ENCODE data around the gene APOL3. TPM values are rescaled to one million over a fixed set of nuclear protein-coding genes. Genes with fewer than 3 reads are reported as not detected.

The APOL3 gene
- total RNA-seq, 1 donor: 10.4 TPM

DNA sequence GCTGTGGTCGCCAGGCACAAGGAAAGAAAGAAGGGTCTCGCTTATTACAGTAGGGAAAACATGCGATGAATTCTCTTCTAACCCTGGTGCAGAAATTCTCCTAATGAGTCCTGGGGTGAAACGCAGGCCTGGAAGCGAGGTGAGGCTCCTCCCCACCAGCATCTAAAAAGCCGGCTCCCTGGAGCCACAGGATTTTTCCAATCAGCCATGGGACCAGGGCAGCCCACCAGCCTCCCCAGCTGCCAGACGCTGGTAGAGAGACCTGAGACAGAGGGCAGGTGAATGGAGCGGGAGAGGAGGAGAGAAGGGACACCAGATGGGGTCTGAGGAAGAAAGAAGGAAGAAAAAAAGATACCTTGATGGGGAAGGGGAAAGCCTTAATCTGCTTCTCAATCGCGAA lies 28.6 kb downstream of the APOL3 start:
- no peak for DNase-seq (ENCODE audit: low read depth)
- H3K4me3 ChIP-seq (ENCODE audit: low read depth, low read length): no peak overlapping the region
- TF ChIP-seq, protein P1, sequence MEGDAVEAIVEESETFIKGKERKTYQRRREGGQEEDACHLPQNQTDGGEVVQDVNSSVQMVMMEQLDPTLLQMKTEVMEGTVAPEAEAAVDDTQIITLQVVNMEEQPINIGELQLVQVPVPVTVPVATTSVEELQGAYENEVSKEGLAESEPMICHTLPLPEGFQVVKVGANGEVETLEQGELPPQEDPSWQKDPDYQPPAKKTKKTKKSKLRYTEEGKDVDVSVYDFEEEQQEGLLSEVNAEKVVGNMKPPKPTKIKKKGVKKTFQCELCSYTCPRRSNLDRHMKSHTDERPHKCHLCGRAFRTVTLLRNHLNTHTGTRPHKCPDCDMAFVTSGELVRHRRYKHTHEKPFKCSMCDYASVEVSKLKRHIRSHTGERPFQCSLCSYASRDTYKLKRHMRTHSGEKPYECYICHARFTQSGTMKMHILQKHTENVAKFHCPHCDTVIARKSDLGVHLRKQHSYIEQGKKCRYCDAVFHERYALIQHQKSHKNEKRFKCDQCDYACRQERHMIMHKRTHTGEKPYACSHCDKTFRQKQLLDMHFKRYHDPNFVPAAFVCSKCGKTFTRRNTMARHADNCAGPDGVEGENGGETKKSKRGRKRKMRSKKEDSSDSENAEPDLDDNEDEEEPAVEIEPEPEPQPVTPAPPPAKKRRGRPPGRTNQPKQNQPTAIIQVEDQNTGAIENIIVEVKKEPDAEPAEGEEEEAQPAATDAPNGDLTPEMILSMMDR (IDR thresholded peaks at IDR 0.05; ENCODE audit: insufficient read depth, low read depth, low read length): no peak

DNA sequence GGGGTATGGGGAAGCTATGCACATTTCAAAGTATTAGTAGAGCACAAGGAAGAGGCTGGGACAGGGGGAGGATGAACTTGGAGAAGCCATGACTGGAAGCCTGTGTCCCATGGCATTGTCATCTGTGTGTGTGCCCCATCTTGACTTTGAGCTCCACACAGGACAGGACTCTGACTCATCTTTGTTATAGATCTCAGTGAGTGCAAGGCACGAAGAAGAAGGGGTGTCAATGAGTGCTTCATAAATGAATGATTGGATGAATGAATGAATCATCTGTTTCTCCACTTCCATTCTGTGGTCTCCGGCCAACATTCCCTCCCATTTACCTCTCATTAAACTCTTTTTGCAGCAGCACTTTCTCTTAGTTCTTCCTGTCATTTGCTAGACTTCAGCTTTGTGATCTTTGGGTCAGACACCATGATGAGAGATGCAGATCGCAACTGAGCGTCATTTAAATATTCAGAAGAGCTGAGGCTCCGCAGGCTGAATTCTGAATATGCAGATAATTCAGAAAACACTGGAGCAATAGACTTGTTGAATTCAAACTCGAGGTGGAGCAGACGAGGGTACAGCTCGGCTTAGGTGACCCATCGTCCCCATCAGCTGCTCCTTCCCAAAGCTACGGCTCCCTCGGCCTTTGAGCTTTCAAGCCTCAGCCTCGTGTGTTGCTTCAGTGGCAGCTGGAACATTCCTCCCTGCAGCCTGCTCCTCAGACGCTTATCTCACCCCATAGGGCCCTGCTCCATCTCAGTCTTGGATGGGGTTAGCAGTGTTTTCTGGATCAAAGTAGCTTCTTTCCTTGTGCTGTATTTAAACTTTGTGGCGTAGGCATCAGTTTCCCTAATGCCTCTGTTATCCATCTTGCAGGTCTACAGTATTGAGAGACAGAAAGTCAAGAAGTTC lies 30.8 kb downstream of the APOL3 start:
- no peak for DNase-seq (ENCODE audit: low read depth)
- TF ChIP-seq, protein P1 (IDR thresholded peaks at IDR 0.05; ENCODE audit: insufficient read depth, low read depth, low read length): no peak
- H3K4me3 ChIP-seq (ENCODE audit: low read depth, low read length): no peak overlapping the region

DNA sequence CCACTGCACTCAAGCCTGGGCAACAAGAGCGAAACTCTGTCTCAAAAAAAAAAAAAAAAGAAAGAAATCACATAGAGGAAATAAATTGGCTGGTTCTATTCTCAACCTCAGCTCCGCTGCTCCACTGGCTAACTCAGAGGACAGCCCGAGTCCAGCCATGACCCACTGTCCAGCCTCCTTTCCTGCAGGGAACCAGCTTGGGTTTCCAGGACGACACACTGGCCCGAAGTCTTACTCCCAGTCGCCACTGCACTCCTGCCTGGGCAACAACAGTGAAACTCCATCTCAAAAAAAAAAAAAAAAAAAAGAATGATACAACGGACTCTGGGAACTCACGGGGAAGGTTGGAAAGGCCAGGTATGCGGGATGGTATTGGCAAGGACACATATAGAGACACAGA lies 31.5 kb downstream of the APOL3 start:
- H3K4me3 ChIP-seq (ENCODE audit: low read depth, low read length): no peak overlapping the region
- DNase-seq (ENCODE audit: low read depth): no peak
- TF ChIP-seq, protein P1 (IDR thresholded peaks at IDR 0.05; ENCODE audit: insufficient read depth, low read depth, low read length): no peak

DNA sequence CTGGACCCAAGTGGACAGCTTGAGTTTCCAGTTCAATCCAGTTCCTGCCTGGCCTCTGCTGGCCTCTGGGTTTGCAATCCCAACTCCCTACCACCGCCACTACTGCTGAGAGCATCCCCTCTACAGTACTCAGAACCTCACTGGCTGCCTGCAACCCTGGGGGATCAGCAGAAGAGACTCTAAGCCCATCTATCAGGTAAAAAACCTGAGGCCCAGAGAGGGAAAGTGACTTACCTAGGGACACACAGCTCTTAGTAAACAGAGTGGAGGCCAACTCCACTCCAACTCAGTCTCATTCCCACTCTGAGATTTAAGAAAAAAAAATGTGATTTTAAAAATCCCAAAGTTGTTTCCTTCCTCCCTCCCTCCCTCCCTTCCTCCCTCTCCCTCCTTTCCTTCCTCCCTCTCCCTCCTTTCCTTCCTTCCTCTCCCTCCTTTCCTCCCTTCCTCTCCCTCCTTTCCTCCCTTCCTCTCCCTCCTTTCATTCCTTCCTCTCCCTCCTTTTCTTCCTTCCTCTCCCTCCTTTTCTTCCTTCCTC lies 34.5 kb downstream of the APOL3 start:
- no peak overlapping the region for H3K4me3 ChIP-seq (ENCODE audit: low read depth, low read length)
- DNase-seq (ENCODE audit: low read depth): no peak
- TF ChIP-seq, protein P1 (IDR thresholded peaks at IDR 0.05; ENCODE audit: insufficient read depth, low read depth, low read length): no peak

DNA sequence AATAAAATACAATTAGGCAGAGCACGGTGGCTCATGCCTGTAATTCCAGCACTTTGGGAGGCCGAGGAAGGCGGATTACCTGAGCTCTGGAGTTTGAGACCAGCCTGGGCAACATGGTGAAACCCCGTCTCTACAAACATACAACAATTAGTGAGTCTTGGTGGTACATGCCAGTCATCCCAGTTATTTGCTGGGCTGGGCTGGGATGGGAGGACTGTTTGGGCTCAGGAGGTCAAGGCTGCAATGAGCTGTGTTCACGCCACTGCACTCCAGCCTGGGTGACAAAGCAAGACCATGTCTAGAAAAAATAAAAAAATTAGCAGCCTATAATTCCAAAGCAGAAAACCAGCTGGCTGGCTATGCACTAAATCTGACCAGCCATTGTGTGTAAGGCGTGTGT lies 35.1 kb downstream of the APOL3 start:
- TF ChIP-seq, protein P1 (IDR thresholded peaks at IDR 0.05; ENCODE audit: insufficient read depth, low read depth, low read length): no peak
- no peak overlapping the region for H3K4me3 ChIP-seq (ENCODE audit: low read depth, low read length)
- DNase-seq (ENCODE audit: low read depth): no peak

DNA sequence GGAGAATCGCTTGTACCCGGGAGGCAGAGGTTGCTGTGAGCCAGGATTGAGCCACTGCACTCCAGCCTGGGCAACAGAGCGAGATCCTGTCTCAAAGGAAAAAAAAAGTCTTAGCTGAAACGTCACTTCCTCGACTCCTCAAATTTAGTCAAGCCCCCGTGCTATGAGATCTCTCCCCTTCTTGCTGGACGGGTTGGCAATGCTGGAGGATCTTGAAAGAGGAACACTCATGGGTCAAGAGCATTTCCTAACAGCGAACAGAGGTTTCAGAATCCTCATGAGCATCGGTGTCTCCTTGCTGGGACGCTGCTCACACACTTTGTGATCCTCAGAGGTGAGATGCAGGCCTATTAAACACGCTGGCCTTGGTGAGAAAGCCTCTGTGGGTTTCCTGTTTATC lies 35.9 kb downstream of the APOL3 start:
- H3K4me3 ChIP-seq (ENCODE audit: low read depth, low read length): no peak overlapping the region
- no peak for DNase-seq (ENCODE audit: low read depth)
- TF ChIP-seq, protein P1 (IDR thresholded peaks at IDR 0.05; ENCODE audit: insufficient read depth, low read depth, low read length): no peak
